ENCODE measurements around the gene PLCH2.

DNA sequence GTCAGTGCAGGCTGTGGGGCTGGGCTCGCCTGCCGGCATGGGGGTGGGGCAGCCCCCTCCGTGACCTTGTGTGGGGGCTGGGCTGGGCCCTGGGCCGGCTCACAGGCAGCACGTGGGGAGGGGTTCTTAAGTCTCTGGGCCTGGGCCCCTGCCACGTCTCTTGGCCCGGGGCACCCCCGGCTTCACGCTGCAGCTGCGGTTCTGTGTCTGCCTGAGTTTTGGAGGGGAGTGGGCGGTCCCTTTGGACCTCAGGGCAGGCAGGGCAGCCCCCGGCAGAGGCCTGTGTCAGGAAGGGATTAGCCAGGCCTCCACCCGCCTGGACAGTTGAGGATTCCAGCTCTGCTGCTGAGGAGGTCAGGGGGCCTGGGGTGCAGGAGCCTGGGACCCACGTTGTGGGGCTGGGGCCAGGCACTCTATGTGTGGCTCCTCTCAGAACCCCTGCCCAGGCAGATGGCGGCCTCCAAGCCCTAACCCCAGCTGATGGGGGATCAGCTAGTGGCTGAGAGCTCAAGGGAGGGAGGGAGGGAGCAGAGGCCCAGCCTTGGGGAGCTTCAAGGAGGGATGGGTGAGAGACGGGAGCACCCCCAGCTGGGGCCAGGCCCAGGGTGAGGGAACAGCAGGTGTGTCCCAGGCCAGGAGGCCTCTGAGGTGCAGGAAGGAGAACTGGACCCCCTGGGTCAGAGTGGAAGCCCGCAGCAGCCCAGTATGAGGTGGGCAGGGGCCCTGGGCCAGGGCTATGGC is 1.8 kb upstream of the PLCH2 start:
- TF ChIP-seq, protein P1, sequence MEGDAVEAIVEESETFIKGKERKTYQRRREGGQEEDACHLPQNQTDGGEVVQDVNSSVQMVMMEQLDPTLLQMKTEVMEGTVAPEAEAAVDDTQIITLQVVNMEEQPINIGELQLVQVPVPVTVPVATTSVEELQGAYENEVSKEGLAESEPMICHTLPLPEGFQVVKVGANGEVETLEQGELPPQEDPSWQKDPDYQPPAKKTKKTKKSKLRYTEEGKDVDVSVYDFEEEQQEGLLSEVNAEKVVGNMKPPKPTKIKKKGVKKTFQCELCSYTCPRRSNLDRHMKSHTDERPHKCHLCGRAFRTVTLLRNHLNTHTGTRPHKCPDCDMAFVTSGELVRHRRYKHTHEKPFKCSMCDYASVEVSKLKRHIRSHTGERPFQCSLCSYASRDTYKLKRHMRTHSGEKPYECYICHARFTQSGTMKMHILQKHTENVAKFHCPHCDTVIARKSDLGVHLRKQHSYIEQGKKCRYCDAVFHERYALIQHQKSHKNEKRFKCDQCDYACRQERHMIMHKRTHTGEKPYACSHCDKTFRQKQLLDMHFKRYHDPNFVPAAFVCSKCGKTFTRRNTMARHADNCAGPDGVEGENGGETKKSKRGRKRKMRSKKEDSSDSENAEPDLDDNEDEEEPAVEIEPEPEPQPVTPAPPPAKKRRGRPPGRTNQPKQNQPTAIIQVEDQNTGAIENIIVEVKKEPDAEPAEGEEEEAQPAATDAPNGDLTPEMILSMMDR (IDR thresholded peaks at IDR 0.05): no peak
- no peak for TF ChIP-seq POLR2A (IDR thresholded peaks at IDR 0.05)
